Measurements from ENCODE around the gene CXCR1. TPM values are rescaled to one million over a fixed set of nuclear protein-coding genes. Genes with fewer than 3 reads are reported as not detected.

Gene CXCR1
- total RNA-seq, 2 experiments from 2014 or later: not detected

GRCh38 chr2:218209078-218209477 is 42.3 kb upstream of the CXCR1 start:
- no peak for DNase-seq (ENCODE audit: low spot score)

DNA sequence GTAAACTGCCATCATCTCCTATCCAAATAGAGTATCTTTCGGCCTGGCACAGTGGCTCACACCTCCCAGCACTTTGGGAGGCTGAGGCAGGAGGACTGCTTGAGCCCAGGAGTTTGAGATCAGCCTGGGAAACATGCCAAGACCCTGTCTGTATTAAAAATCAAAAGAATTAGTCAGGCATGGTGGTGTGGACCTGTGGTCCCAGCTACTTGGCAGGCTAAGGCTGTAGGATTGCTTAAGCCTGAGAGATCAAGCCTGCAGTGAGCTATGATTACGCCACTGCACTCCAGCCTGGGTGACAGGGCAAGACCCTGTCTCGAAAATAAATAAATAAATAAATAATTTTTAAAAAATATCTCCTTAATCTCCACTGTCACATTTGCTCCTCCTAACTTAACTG is 35.5 kb upstream of the CXCR1 start:
- ChIA-PET POLR2A (no interaction called here), CTCF (ENCODE audit: unreplicated experiment) (no interaction called here)
- Histone ChIP-seq H3K4me1 (ENCODE audit: insufficient read depth, low read length, poor library complexity, severe bottlenecking) (no peaks in the 10 kb centered on the region), H3K27ac (ENCODE audit: low read depth, low read length, poor library complexity, severe bottlenecking) (no peak overlapping the region), H3K36me3 (ENCODE audit: insufficient read depth, low read length) (no peaks in the 10 kb centered on the region), H3K4me3 (ENCODE audit: low read depth, low read length, poor library complexity, severe bottlenecking) (no peak overlapping the region), H2AFZ (ENCODE audit: low read length) (no peak overlapping the region), H3K4me2 (ENCODE audit: low read length) (no peak overlapping the region), H3K9me3 (ENCODE audit: low read length) (no peaks in the 10 kb centered on the region), H3K9me2 (ENCODE audit: insufficient read depth, low read length) (no peaks in the 10 kb centered on the region), H3K79me2 (ENCODE audit: insufficient read depth, low read depth, low read length) (no peaks in the 10 kb centered on the region), H4K20me1 (ENCODE audit: insufficient read depth, low read length) (no peaks in the 10 kb centered on the region)
- no peak for DNase-seq (ENCODE audit: low spot score)
- TF ChIP-seq CTCF (conservative IDR thresholded peaks at IDR 0.05; ENCODE audit: low read length) (no peak), EZH2phosphoT487 (IDR thresholded peaks at IDR 0.05; ENCODE audit: borderline replicate concordance, low read depth, low read length) (no peak)
- BruUV-seq (replicated peaks): no TSS peak
- intact Hi-C loops (cut with micrococcal nuclease; ENCODE audit: unreplicated experiment): no loop called here

More at GRCh38 chr2:218209078-218209477, 42.3 kb upstream of the CXCR1 start:
- no peak overlapping the region for H3K27ac ChIP-seq (ENCODE audit: low read depth, low read length, poor library complexity, severe bottlenecking)
- no peaks in the 10 kb centered on the region for H3K79me2 ChIP-seq (ENCODE audit: insufficient read depth, low read depth, low read length)
- H3K36me3 ChIP-seq (ENCODE audit: insufficient read depth, low read length): no peaks in the 10 kb centered on the region
- H3K4me3 ChIP-seq (ENCODE audit: low read depth, low read length, poor library complexity, severe bottlenecking): no peak overlapping the region
- CTCF ChIA-PET (ENCODE audit: unreplicated experiment): interaction anchor here (1.0 kb wide), 1 partner anchor 64 kb away, joined by 3 read pairs; no protein-coding TSS in a partner anchor
- no peaks in the 10 kb centered on the region for H3K9me3 ChIP-seq (ENCODE audit: low read length)
- no peaks in the 10 kb centered on the region for H3K9me2 ChIP-seq (ENCODE audit: insufficient read depth, low read length)
- no peak overlapping the region for H2AFZ ChIP-seq (ENCODE audit: low read length)
- H4K20me1 ChIP-seq (ENCODE audit: insufficient read depth, low read length): no peaks in the 10 kb centered on the region
- intact Hi-C loops (cut with micrococcal nuclease; ENCODE audit: unreplicated experiment): no loop called here
- TF ChIP-seq CTCF (conservative IDR thresholded peaks at IDR 0.05; ENCODE audit: low read length): no peak
- TF ChIP-seq EZH2phosphoT487 (IDR thresholded peaks at IDR 0.05; ENCODE audit: borderline replicate concordance, low read depth, low read length): no peak
- no peaks in the 10 kb centered on the region for H3K4me1 ChIP-seq (ENCODE audit: insufficient read depth, low read length, poor library complexity, severe bottlenecking)
- BruUV-seq (replicated peaks): no TSS peak
- POLR2A ChIA-PET: interaction anchor here (0.6 to 0.7 kb wide), 2 partner anchors 81 to 1134 kb away, joined by 3 to 5 read pairs; no protein-coding TSS in a partner anchor
- no peak overlapping the region for H3K4me2 ChIP-seq (ENCODE audit: low read length)

DNA sequence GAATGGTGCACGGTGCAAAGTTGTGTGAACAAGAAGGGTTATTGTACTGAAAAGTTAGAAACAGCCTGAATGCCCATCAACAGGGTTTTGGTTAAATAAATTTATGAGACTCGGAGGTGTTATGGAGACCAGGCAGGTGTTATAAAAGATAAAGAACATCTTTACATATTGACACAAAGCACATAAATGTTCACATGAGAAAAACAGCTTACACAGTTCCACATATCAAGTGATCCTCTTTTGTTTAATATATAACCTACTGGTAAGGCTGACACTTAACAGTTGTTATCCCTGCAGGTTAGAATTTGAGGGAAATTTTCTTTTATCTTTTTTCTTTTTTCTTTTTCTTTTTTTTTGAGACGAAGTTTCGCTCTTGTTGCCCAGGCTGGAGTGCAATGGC is 30.2 kb upstream of the CXCR1 start:
- TF ChIP-seq CTCF (conservative IDR thresholded peaks at IDR 0.05; ENCODE audit: low read length) (no peak), EZH2phosphoT487 (IDR thresholded peaks at IDR 0.05; ENCODE audit: borderline replicate concordance, low read depth, low read length) (no peak)
- no peak for DNase-seq (ENCODE audit: low spot score)
- peaks cover 3% of the 10 kb centered on the region for H3K4me1 ChIP-seq (ENCODE audit: insufficient read depth, low read length, poor library complexity, severe bottlenecking)
- no peaks in the 10 kb centered on the region for H3K9me3 ChIP-seq (ENCODE audit: low read length)
- no peaks in the 10 kb centered on the region for H4K20me1 ChIP-seq (ENCODE audit: insufficient read depth, low read length)
- no peaks in the 10 kb centered on the region for H3K9me2 ChIP-seq (ENCODE audit: insufficient read depth, low read length)
- POLR2A ChIA-PET: no interaction called here
- no peak overlapping the region for H2AFZ ChIP-seq (ENCODE audit: low read length)
- intact Hi-C loops (cut with micrococcal nuclease; ENCODE audit: unreplicated experiment): no loop called here
- no peak overlapping the region for H3K27ac ChIP-seq (ENCODE audit: low read depth, low read length, poor library complexity, severe bottlenecking)
- no TSS peak for BruUV-seq (replicated peaks)
- CTCF ChIA-PET (ENCODE audit: unreplicated experiment): no interaction called here
- no peak overlapping the region for H3K4me2 ChIP-seq (ENCODE audit: low read length)
- H3K79me2 ChIP-seq (ENCODE audit: insufficient read depth, low read depth, low read length): no peaks in the 10 kb centered on the region
- H3K36me3 ChIP-seq (ENCODE audit: insufficient read depth, low read length): no peaks in the 10 kb centered on the region
- no peak overlapping the region for H3K4me3 ChIP-seq (ENCODE audit: low read depth, low read length, poor library complexity, severe bottlenecking)
